ENCODE measurements around the gene EFNA5. TPM values are rescaled to one million over a fixed set of nuclear protein-coding genes. Genes with fewer than 3 reads are reported as not detected.

Gene EFNA5
- total RNA-seq, 1 experiment from 2014 or later = 1.5 TPM

- Mint-ChIP-seq H3K4me3 (ENCODE audit: unreplicated experiment) (no peak overlapping the region), H3K27me3 (ENCODE audit: insufficient read depth, unreplicated experiment) (peaks cover 5% of the 10 kb centered on the region), H3K4me1 (ENCODE audit: low read depth, unreplicated experiment) (peaks cover 9% of the 10 kb centered on the region), H3K9me3 (ENCODE audit: unreplicated experiment) (no peaks in the 10 kb centered on the region), H3K27ac (ENCODE audit: unreplicated experiment) (no peak overlapping the region), H3K36me3 (ENCODE audit: insufficient read depth, unreplicated experiment) (no peaks in the 10 kb centered on the region)
- Histone ChIP-seq H3K9me3 (no peaks in the 10 kb centered on the region), H3K27me3 (replicated peaks; ENCODE audit: control insufficient read depth, insufficient read depth, low read length) (no peaks in the 10 kb centered on the region), H3K4me3 (ENCODE audit: low read depth, low read length) (no peak overlapping the region), H3K36me3 (ENCODE audit: control insufficient read depth, insufficient read depth, low read length) (no peaks in the 10 kb centered on the region), H3K4me1 (no peaks in the 10 kb centered on the region)
- DNase-seq = no peak
- POLR2A ChIA-PET = no interaction called here
- intact Hi-C loops (cut with micrococcal nuclease; ENCODE audit: unreplicated experiment) = no loop called here
- no TSS peak for BruUV-seq (replicated peaks)
- no peak for TF ChIP-seq CTCF (IDR thresholded peaks at IDR 0.05; ENCODE audit: insufficient read depth in 1 of 2, low read depth in 1 of 2, low read length in 1 of 2, severe bottlenecking in 1 of 2, unreplicated experiment in 1 of 2)
- CTCF ChIA-PET = no interaction called here
These were observed 17.1 kb downstream of the EFNA5 start for GRCh38 chr5:107653685-107654084.

GRCh38 chr5:107652839-107653607 is 17.7 kb downstream of the EFNA5 start:
- POLR2A ChIA-PET = no interaction called here
- H3K27ac Mint-ChIP-seq (ENCODE audit: unreplicated experiment) = no peak overlapping the region
- intact Hi-C loops (cut with micrococcal nuclease; ENCODE audit: unreplicated experiment) = no loop called here

DNA sequence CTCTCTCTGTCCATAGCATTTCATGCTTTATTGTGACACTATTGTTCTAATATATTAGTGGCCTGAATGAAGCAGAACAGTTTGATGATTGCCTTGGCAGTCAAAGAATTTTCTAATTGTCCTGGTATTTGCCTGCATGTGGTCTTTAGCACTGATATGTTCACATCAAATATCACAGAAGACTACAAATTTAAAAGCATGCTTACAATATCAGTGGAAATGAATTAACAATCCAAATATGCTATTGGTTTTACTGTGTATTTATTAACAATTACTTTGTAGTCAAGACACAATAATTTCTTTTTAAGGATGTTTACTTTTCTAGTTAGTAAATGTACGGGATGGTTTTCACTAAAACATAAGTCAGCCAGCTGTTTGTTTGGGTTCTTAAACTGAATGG is 18.3 kb downstream of the EFNA5 start:
- peaks cover 9% of the 10 kb centered on the region for H3K4me1 Mint-ChIP-seq (ENCODE audit: low read depth, unreplicated experiment)
- no peaks in the 10 kb centered on the region for H3K9me3 ChIP-seq
- CTCF ChIA-PET = no interaction called here
- H3K27me3 Mint-ChIP-seq (ENCODE audit: insufficient read depth, unreplicated experiment) = peaks cover 5% of the 10 kb centered on the region
- no peak overlapping the region for H3K4me3 Mint-ChIP-seq (ENCODE audit: unreplicated experiment)
- no peaks in the 10 kb centered on the region for H3K36me3 ChIP-seq (ENCODE audit: control insufficient read depth, insufficient read depth, low read length)
- TF ChIP-seq CTCF (IDR thresholded peaks at IDR 0.05; ENCODE audit: insufficient read depth in 1 of 2, low read depth in 1 of 2, low read length in 1 of 2, severe bottlenecking in 1 of 2, unreplicated experiment in 1 of 2) = no peak
- intact Hi-C loops (cut with micrococcal nuclease; ENCODE audit: unreplicated experiment) = no loop called here
- H3K9me3 Mint-ChIP-seq (ENCODE audit: unreplicated experiment) = no peaks in the 10 kb centered on the region
- no peak overlapping the region for H3K27ac Mint-ChIP-seq (ENCODE audit: unreplicated experiment)
- POLR2A ChIA-PET = no interaction called here
- no peaks in the 10 kb centered on the region for H3K36me3 Mint-ChIP-seq (ENCODE audit: insufficient read depth, unreplicated experiment)
- H3K4me3 ChIP-seq (ENCODE audit: low read depth, low read length) = no peak overlapping the region
- no peaks in the 10 kb centered on the region for H3K27me3 ChIP-seq (replicated peaks; ENCODE audit: control insufficient read depth, insufficient read depth, low read length)
- BruUV-seq (replicated peaks) = no TSS peak
- no peaks in the 10 kb centered on the region for H3K4me1 ChIP-seq
- no peak for DNase-seq

More at GRCh38 chr5:107652839-107653607, 17.7 kb downstream of the EFNA5 start:
- CTCF ChIA-PET = interaction anchor here (0.6 kb wide), 1 partner anchor 113 kb away, joined by 3 read pairs; no protein-coding TSS in a partner anchor
- Histone ChIP-seq H3K36me3 (ENCODE audit: control insufficient read depth, insufficient read depth, low read length) (no peaks in the 10 kb centered on the region), H3K27me3 (replicated peaks; ENCODE audit: control insufficient read depth, insufficient read depth, low read length) (no peaks in the 10 kb centered on the region), H3K4me3 (ENCODE audit: low read depth, low read length) (no peak overlapping the region), H3K4me1 (no peaks in the 10 kb centered on the region), H3K9me3 (no peaks in the 10 kb centered on the region)
- TF ChIP-seq CTCF (IDR thresholded peaks at IDR 0.05; ENCODE audit: insufficient read depth in 1 of 2, low read depth in 1 of 2, low read length in 1 of 2, severe bottlenecking in 1 of 2, unreplicated experiment in 1 of 2) = no peak
- no peaks in the 10 kb centered on the region for H3K9me3 Mint-ChIP-seq (ENCODE audit: unreplicated experiment)
- BruUV-seq (replicated peaks) = no TSS peak
- peaks cover 9% of the 10 kb centered on the region for H3K4me1 Mint-ChIP-seq (ENCODE audit: low read depth, unreplicated experiment)
- DNase-seq = no peak
- H3K36me3 Mint-ChIP-seq (ENCODE audit: insufficient read depth, unreplicated experiment) = no peaks in the 10 kb centered on the region
- H3K4me3 Mint-ChIP-seq (ENCODE audit: unreplicated experiment) = no peak overlapping the region
- H3K27me3 Mint-ChIP-seq (ENCODE audit: insufficient read depth, unreplicated experiment) = peaks cover 5% of the 10 kb centered on the region
